NCI-H187 (cell line): Measurements from ENCODE around the gene MAP3K5.

Experiments used
- DNase-seq, 2 experiments: peaks; one replicate each; lab custom pipeline; 2025; lab: John Stamatoyannopoulos, UW

The MAP3K5 gene

DNA sequence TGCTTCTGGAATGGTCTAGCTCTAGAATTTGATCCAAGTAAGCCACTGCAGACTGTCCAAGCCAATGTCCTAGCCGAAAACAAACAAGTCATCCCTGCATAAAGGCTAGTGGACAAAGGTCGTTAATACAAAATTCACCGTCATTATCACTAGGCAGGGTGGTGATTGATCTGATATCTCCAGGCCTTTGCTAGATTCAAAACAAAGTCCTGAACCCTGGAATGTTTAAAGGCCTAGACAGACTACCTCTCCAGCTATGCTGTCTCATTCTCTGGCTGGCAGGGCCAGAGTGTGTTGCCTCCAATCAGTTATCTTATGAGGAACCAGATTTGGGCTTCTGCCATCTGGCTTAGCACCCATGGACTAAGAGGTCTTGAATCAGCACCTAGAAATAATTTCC, 280.4 kb downstream of the MAP3K5 start:
- no peak for DNase-seq

DNA sequence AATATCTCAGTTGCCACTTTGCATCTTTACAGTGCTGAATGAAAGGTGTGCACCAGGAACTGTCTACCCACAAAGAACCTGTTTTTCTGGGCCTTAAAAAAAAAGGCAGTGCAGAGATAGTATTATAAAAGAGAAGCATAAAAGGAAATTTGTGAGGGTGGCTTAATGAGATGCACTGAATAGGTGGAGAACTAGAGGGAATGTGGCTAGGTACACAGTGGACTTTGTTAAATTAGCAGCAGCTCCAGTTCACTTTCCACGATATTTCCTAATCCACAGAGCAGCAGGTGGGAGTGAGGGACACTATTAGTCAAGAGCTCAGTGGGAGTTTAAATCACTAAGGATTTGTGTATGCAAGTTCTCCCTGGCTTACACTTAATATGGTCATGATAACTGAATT, 280.9 kb downstream of the MAP3K5 start:
- no peak for DNase-seq

DNA sequence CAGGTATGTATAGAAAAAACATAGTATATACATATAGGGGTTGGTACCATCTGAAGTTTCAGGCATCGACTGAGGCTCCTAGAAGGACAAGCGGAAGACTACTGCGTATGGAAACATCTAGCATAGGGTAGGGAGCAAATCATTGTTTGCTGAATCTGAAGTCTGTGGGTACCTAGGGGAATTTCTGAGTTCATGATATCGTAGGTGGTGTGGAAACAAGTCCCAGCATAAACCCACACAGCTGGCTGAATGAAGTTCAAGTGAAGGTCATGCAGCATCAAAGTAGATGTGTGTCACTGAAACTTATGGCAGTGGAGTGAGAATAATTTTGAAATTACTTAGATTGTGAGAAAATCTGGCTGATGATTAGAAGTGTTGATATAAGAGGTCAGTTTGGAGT, 281.5 kb downstream of the MAP3K5 start:
- no peak for DNase-seq

DNA sequence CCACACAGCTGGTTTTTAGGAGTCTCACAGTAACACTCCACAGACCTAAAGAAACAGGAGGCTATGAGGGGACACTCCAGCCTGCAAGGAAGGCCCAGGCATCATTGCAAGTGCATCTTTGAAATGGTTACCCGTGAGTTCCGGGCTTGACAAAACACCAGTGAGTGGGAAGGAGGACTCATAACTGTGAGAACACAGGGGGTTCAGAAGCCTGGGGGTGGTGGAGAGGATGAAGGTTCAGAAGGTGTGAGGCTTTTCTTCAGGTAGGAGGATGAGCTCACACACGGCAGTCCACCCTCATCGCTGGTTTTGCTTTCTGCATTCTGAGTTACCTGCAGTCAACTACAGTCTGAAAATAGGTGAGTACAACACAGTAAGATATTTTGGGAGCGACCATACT, 282.0 kb downstream of the MAP3K5 start:
- DNase-seq = no peak

DNA sequence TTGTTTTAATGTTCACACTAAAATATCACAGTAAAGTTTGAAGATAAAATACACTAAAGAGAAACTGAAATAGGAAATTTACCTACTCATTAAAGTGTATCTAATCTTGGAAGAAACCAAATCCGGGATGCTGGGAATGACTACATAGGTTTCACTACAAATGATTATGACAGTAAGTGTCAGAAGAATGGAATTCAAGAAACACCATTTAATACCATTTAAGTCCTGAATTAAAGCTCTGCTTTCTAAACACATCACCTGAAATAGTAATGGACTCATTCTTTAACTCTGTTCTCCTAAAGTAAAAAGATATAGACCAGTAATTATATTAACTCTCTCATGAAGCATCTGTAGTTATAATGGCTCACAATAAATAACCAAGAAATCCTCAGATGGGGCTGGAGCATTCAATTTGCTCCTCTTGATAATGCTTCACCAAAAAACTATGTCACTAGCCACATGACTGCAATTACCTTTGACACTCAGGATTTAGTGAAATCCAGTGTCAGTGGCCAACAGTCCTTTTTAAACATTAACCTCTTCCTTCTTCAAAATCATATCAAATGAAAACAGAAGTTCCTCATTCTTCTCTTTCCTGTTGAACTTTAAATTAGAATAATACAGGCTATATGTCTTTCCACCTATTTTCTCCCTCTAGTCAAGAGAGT, 283.4 kb downstream of the MAP3K5 start:
- no peak for DNase-seq
